ENCODE data around the gene USP17L30.
"Not testable (repeated sequence)": the region's sequence is repeated elsewhere in the genome, so short reads cannot be mapped to it uniquely, and the experiment has no call there.

USP17L30 gene, protein sequence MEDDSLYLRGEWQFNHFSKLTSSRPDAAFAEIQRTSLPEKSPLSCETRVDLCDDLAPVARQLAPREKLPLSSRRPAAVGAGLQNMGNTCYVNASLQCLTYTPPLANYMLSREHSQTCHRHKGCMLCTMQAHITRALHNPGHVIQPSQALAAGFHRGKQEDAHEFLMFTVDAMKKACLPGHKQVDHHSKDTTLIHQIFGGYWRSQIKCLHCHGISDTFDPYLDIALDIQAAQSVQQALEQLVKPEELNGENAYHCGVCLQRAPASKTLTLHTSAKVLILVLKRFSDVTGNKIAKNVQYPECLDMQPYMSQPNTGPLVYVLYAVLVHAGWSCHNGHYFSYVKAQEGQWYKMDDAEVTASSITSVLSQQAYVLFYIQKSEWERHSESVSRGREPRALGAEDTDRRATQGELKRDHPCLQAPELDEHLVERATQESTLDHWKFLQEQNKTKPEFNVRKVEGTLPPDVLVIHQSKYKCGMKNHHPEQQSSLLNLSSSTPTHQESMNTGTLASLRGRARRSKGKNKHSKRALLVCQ

GRCh38 chr4:9362829-9363228, at the start of gene USP17L30:
TSS of gene USP17L30 (plus strand) at chr4:9363129. CDS start at chr4:9363129, 0 bp downstream.
- DNase-seq: not testable (repeated sequence)

GRCh38 chr4:9324191-9324590, 38.7 kb upstream of the USP17L30 start:
- not testable (repeated sequence) for DNase-seq

DNA sequence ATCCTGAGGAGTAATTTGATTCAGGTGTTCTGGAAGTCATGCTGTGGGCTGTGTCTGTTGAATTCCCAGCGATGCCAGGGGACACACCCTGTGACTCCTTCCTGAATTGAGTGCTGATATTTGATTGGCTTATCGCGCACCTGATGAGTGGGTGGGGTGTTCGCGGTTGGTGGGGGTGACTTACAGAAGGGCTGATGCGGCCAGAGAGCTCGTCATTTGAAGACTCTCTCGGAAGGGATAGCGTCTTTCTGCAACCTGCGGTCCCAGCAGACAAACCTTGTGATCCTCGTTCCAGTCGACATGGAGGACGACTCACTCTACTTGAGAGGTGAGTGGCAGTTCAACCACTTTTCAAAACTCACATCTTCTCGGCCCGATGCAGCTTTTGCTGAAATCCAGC, 38.1 kb upstream of the USP17L30 start, which contains the start of gene USP17L24:
USP17L24 (plus strand) TSS at position 301 of the 400 bp plus-strand sequence; CDS start at position 301, 0 bp downstream.
- not testable (repeated sequence) for DNase-seq

- DNase-seq: not testable (repeated sequence)
These were observed 33.3 kb upstream of the USP17L30 start, which contains the start of gene USP17L25 for GRCh38 chr4:9329611-9330010. TSS of gene USP17L25 (plus strand) at chr4:9329911. CDS start at chr4:9329911, 0 bp downstream.

- DNase-seq: not testable (repeated sequence)
These were observed 28.6 kb upstream of the USP17L30 start, which contains the start of gene USP17L26 for GRCh38 chr4:9334358-9334757. TSS of gene USP17L26 (plus strand) at chr4:9334658. CDS start at chr4:9334658, 0 bp downstream.

- not testable (repeated sequence) for DNase-seq
These were observed 23.8 kb upstream of the USP17L30 start, which contains the start of gene USP17L5 for GRCh38 chr4:9339103-9339502. TSS of gene USP17L5 (plus strand) at chr4:9339403. CDS start at chr4:9339403, 0 bp downstream.

- DNase-seq: not testable (repeated sequence)
These were observed 19.1 kb upstream of the USP17L30 start, which contains the start of gene USP17L27 for GRCh38 chr4:9343848-9344247. TSS of gene USP17L27 (plus strand) at chr4:9344148. CDS start at chr4:9344148, 0 bp downstream.

- not testable (repeated sequence) for DNase-seq
These were observed 14.3 kb upstream of the USP17L30 start, which contains the start of gene USP17L28 for GRCh38 chr4:9348593-9348992. TSS of gene USP17L28 (plus strand) at chr4:9348893. CDS start at chr4:9348893, 0 bp downstream.

- DNase-seq: not testable (repeated sequence)
These were observed 12.1 kb upstream of the USP17L30 start for GRCh38 chr4:9350866-9351265.

DNA sequence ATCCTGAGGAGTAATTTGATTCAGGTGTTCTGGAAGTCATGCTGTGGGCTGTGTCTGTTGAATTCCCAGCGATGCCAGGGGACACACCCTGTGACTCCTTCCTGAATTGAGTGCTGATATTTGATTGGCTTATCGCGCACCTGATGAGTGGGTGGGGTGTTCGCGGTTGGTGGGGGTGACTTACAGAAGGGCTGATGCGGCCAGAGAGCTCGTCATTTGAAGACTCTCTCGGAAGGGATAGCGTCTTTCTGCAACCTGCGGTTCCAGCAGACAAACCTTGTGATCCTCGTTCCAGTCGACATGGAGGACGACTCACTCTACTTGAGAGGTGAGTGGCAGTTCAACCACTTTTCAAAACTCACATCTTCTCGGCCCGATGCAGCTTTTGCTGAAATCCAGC, 9.6 kb upstream of the USP17L30 start, which contains the start of gene USP17L29:
USP17L29 (plus strand) TSS at position 301 of the 400 bp plus-strand sequence; CDS start at position 301, 0 bp downstream.
- not testable (repeated sequence) for DNase-seq

- DNase-seq: not testable (repeated sequence)
These were observed 17.0 kb downstream of the USP17L30 start for GRCh38 chr4:9379881-9380280.

GRCh38 chr4:9381012-9381534, 18.1 kb downstream of the USP17L30 start:
- DNase-seq: not testable (repeated sequence)

DNA sequence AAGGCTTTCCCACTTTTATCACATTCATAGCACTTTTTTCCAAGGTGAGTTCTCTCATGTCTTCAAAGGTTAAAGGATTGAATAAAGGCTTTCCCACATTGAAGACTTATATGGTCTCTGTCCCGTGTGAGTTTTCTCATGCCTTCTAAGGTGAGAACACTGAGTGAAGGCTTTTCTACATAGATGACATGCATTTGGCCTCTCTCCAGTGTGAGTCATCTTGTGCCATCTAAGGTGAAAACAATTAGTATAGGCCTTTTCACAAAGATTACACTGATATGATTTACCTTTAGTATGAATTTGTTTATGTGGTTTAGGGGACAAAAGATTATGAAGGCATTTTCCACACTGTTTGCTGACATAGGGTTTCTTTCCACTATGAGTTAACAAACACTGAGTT, 21.2 kb downstream of the USP17L30 start:
- DNase-seq: no peak

GRCh38 chr4:9389001-9389400, 26.1 kb downstream of the USP17L30 start:
- not testable (repeated sequence) for DNase-seq

GRCh38 chr4:9405774-9406173, 42.8 kb downstream of the USP17L30 start:
- DNase-seq: not testable (repeated sequence)

- not testable (repeated sequence) for DNase-seq
These were observed 43.6 kb downstream of the USP17L30 start for GRCh38 chr4:9406491-9406890.

DNA sequence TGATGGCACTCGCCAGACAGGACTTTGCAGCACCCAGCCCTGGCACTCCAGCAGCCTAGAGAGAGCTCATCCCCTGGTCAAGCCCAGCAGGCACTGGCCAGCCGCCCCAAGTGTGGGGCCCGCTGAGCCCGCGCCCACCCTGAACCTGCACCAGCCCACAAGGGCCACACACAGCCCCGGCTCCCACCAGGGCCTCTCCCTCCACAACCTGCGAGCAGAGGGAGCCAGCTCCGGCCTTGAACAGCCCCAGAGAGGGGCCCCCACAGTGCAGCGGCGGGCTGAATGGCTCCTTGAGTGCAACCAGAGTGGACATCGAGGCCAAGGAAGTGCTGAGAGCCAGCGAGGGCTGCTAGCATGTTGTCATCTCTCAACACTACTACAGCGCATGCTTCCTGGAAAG, 46.9 kb downstream of the USP17L30 start:
- no peak for DNase-seq

Data from SW 1271 (cell line).